Neural progenitor cell (in vitro differentiated cells): ENCODE data around the gene ESPN. TPM values are rescaled to one million over a fixed set of nuclear protein-coding genes. Genes with fewer than 3 reads are reported as not detected.
A peak's percentile ranks its signal among the peaks of the same experiment; 100 is the strongest.

Experiments used
- DNase-seq: peaks from one replicate; pipeline ENCODE4 v3.0.0-alpha.2; 2016; ENCODE audit warnings: low spot score
- H2AFZ ChIP-seq: fragments of 200-600 bp; sonication (generic); replicated peaks from 2 replicates; pipeline ENCODE4 v1.6.1; 2016; ENCODE audit warnings: antibody characterized with exemption
- H3F3A ChIP-seq: fragments of 200-600 bp; sonication (generic); 2 replicates; pipeline ENCODE4 v1.6.1; 2016; ENCODE audit warnings: antibody characterized with exemption, low read depth
- H3K27ac ChIP-seq: fragments of 200-600 bp; sonication (generic); 2 replicates; pipeline ENCODE4 v1.5.1; 2016; ENCODE audit warnings: mild to moderate bottlenecking
- H3K27me3 ChIP-seq: fragments of 200-600 bp; sonication (generic); 2 replicates; pipeline ENCODE4 v1.6.1; 2016; ENCODE audit warnings: mild to moderate bottlenecking, moderate library complexity
- H3K36me3 ChIP-seq: fragments of 200-600 bp; sonication (generic); 2 replicates; pipeline ENCODE4 v1.5.1; 2016
- H3K4me1 ChIP-seq: fragments of 200-600 bp; sonication (generic); 2 replicates; pipeline ENCODE4 v1.6.1; 2016; ENCODE audit warnings: mixed run types
- H3K4me2 ChIP-seq: fragments of 200-600 bp; sonication (generic); 2 replicates; pipeline ENCODE4 v1.6.1; 2016
- H3K4me3 ChIP-seq: fragments of 200-600 bp; sonication (generic); 2 replicates; pipeline ENCODE4 v1.5.1; 2016
- H3K79me2 ChIP-seq: fragments of 200-600 bp; sonication (generic); 2 replicates; pipeline ENCODE4 v1.6.1; 2016; ENCODE audit warnings: low read depth
- H3K9ac ChIP-seq: fragments of 200-600 bp; sonication (generic); 2 replicates; pipeline ENCODE4 v1.6.1; 2016
- H3K9me3 ChIP-seq: fragments of 200-600 bp; sonication (generic); 2 replicates; pipeline ENCODE4 v1.5.1; 2016; ENCODE audit warnings: low read depth
- H4K20me1 ChIP-seq: fragments of 200-600 bp; sonication (generic); 2 replicates; pipeline ENCODE4 v1.6.1; 2016; ENCODE audit warnings: low read depth
- H3K27ac Mint-ChIP-seq: 3 replicates; pipeline ENCODE4 v1.8.0; 2021; ENCODE audit warnings: mixed read lengths
- H3K27me3 Mint-ChIP-seq: 2 replicates; pipeline ENCODE4 v1.8.0; 2022; ENCODE audit warnings: low read depth, mild to moderate bottlenecking, inconsistent platforms, moderate library complexity, mixed read lengths; ENCODE audit not compliant: insufficient read depth
- H3K36me3 Mint-ChIP-seq: 3 replicates; pipeline ENCODE4 v1.8.0; 2021; ENCODE audit warnings: mixed read lengths
- H3K4me1 Mint-ChIP-seq: 3 replicates; pipeline ENCODE4 v1.8.0; 2021; ENCODE audit warnings: mixed read lengths
- H3K4me3 Mint-ChIP-seq: 3 replicates; pipeline ENCODE4 v1.8.0; 2021; ENCODE audit warnings: mild to moderate bottlenecking, moderate library complexity, mixed read lengths
- H3K9me3 Mint-ChIP-seq: 3 replicates; pipeline ENCODE4 v1.8.0; 2020; ENCODE audit warnings: mixed read lengths
- CTCF ChIP-seq: fragments of 200-600 bp; sonication (generic); IDR thresholded peaks from 2 replicates; pipeline ENCODE4 v1.5.1; 2017; ENCODE audit warnings: antibody characterized with exemption, mild to moderate bottlenecking
- EZH2 ChIP-seq: fragments of 200-600 bp; sonication (generic); IDR thresholded peaks from 2 replicates; pipeline ENCODE4 v1.6.1; 2017; ENCODE audit warnings: antibody characterized with exemption, mild to moderate bottlenecking, moderate library complexity
- EZH2phosphoT487 ChIP-seq: fragments of 200-600 bp; sonication (generic); IDR thresholded peaks from 2 replicates; pipeline ENCODE4 v1.6.1; 2017; ENCODE audit warnings: antibody characterized with exemption
- total RNA-seq: library from RNA; depleted of rRNA; stranded (reverse); fragments of >200 nt; gene quantifications from 2 replicates; pipeline ENCODE4 v1.2.3, GENCODE V29; 2015; ENCODE audit warnings: low replicate concordance

The ESPN gene
- total RNA-seq, 1 donor from 2014 or later, result 7.1 TPM

- Histone ChIP-seq H2AFZ (peak overlapping the region; percentile 75), H3K27me3 (peaks cover 14% of the 10 kb centered on the region), H3K9me3 (no peaks in the 10 kb centered on the region), H3K4me3 (peak overlapping the region; percentile 79), H3F3A (peaks cover 18% of the 10 kb centered on the region), H3K4me1 (peaks cover 6% of the 10 kb centered on the region), H3K79me2 (peaks cover 2% of the 10 kb centered on the region), H3K4me2 (peak overlapping the region; percentile 88), H3K9ac (no peak overlapping the region), H4K20me1 (peaks cover 5% of the 10 kb centered on the region), H3K36me3 (no peaks in the 10 kb centered on the region), H3K27ac (no peak overlapping the region)
- DNase-seq, result peak; percentile 88
- H3K4me3 Mint-ChIP-seq, result peak overlapping the region; percentile 79
- peaks cover 17% of the 10 kb centered on the region for H3K4me1 Mint-ChIP-seq
- TF ChIP-seq CTCF, result peak; percentile 91
- no peak for TF ChIP-seq EZH2
- no peak overlapping the region for H3K27ac Mint-ChIP-seq
- no peaks in the 10 kb centered on the region for H3K36me3 Mint-ChIP-seq
- H3K9me3 Mint-ChIP-seq, result no peaks in the 10 kb centered on the region
- peaks cover 14% of the 10 kb centered on the region for H3K27me3 Mint-ChIP-seq
Measured at GRCh38 chr1:6489799-6490180, 65.2 kb downstream of the ESPN start.

GRCh38 chr1:6490181-6491080, 65.9 kb downstream of the ESPN start:
- Histone ChIP-seq H3K36me3 (no peaks in the 10 kb centered on the region), H3F3A (peaks cover 18% of the 10 kb centered on the region), H3K9ac (no peak overlapping the region), H3K4me1 (peaks cover 6% of the 10 kb centered on the region), H3K27me3 (peaks cover 15% of the 10 kb centered on the region), H3K9me3 (no peaks in the 10 kb centered on the region), H2AFZ (peak overlapping the region; percentile 75), H3K4me3 (peak overlapping the region; percentile 79), H4K20me1 (peaks cover 5% of the 10 kb centered on the region), H3K79me2 (no peaks in the 10 kb centered on the region), H3K4me2 (peak overlapping the region; percentile 88), H3K27ac (no peak overlapping the region)
- no peak overlapping the region for H3K27ac Mint-ChIP-seq
- peaks cover 17% of the 10 kb centered on the region for H3K4me1 Mint-ChIP-seq
- H3K36me3 Mint-ChIP-seq, result no peaks in the 10 kb centered on the region
- peak overlapping the region; percentile 79 for H3K4me3 Mint-ChIP-seq
- DNase-seq, result peak; percentile 90
- H3K27me3 Mint-ChIP-seq, result peaks cover 13% of the 10 kb centered on the region
- TF ChIP-seq CTCF (peak; percentile 19), EZH2 (peak; percentile 61), EZH2phosphoT487 (no peak)
- H3K9me3 Mint-ChIP-seq, result no peaks in the 10 kb centered on the region

GRCh38 chr1:6491081-6491449, 66.5 kb downstream of the ESPN start:
- Histone ChIP-seq H3K9me3 (no peaks in the 10 kb centered on the region), H2AFZ (peak overlapping the region; percentile 75), H4K20me1 (peaks cover 9% of the 10 kb centered on the region), H3K27me3 (peaks cover 21% of the 10 kb centered on the region), H3K4me1 (peaks cover 5% of the 10 kb centered on the region), H3K4me3 (peak overlapping the region; percentile 79), H3K4me2 (peak overlapping the region; percentile 88), H3F3A (peaks cover 19% of the 10 kb centered on the region), H3K36me3 (no peaks in the 10 kb centered on the region), H3K27ac (no peak overlapping the region), H3K9ac (no peak overlapping the region), H3K79me2 (no peaks in the 10 kb centered on the region)
- Mint-ChIP-seq H3K27me3 (peaks cover 12% of the 10 kb centered on the region), H3K36me3 (no peaks in the 10 kb centered on the region), H3K4me1 (peaks cover 20% of the 10 kb centered on the region), H3K9me3 (no peaks in the 10 kb centered on the region), H3K27ac (no peak overlapping the region), H3K4me3 (peak overlapping the region; percentile 79)
- no peak for TF ChIP-seq CTCF
- TF ChIP-seq EZH2, result peak; percentile 0
- no peak for TF ChIP-seq EZH2phosphoT487
- no peak for DNase-seq
